Endothelial cell (in vitro differentiated cells): ENCODE measurements around the gene DAPK1. TPM values are rescaled to one million over a fixed set of nuclear protein-coding genes. Genes with fewer than 3 reads are reported as not detected.

Experiments used
- DNase-seq: peaks from one replicate; pipeline ENCODE4 v3.0.0; 2021; ENCODE audit warnings: low spot score
- H3K27ac Mint-ChIP-seq: one replicate; pipeline ENCODE4 v1.8.0; 2021; ENCODE audit warnings: mixed read lengths, inconsistent platforms; ENCODE audit not compliant: unreplicated experiment
- H3K27me3 Mint-ChIP-seq: one replicate; pipeline ENCODE4 v1.8.0; 2021; ENCODE audit warnings: mild to moderate bottlenecking, moderate library complexity, mixed read lengths, inconsistent platforms; ENCODE audit not compliant: unreplicated experiment
- H3K36me3 Mint-ChIP-seq: one replicate; pipeline ENCODE4 v1.8.0; 2021; ENCODE audit warnings: mild to moderate bottlenecking, low read depth, mixed read lengths, inconsistent platforms; ENCODE audit not compliant: unreplicated experiment
- H3K4me1 Mint-ChIP-seq: one replicate; pipeline ENCODE4 v1.8.0; 2021; ENCODE audit warnings: mild to moderate bottlenecking, mixed read lengths, inconsistent platforms; ENCODE audit not compliant: unreplicated experiment
- H3K4me3 Mint-ChIP-seq: one replicate; pipeline ENCODE4 v1.8.0; 2021; ENCODE audit warnings: mild to moderate bottlenecking, mixed read lengths, inconsistent platforms; ENCODE audit not compliant: unreplicated experiment
- H3K9me3 Mint-ChIP-seq: one replicate; pipeline ENCODE4 v1.8.0; 2021; ENCODE audit warnings: mixed read lengths, inconsistent platforms; ENCODE audit not compliant: unreplicated experiment
- CTCF ChIP-seq: fragments of 200-600 bp; sonication (generic); IDR thresholded peaks from one replicate; pipeline ENCODE4 v1.5.0; 2021; ENCODE audit warnings: antibody characterized with exemption; ENCODE audit not compliant: unreplicated experiment
- total RNA-seq: library from RNA; stranded (reverse); fragmentation: NEBNext Ultra II Directional; extraction: Animal tissue kit (Norgen Biotek cat#: 25700); gene quantifications from one replicate; pipeline ENCODE4 v1.2.1, GENCODE V29; 2021; ENCODE audit not compliant: unreplicated experiment

DAPK1 gene
- total RNA-seq, 1 donor from 2014 or later, result 36.8 TPM

- DNase-seq, result no peak
- Mint-ChIP-seq H3K4me1 (no peaks in the 10 kb centered on the region), H3K4me3 (no peak overlapping the region), H3K9me3 (no peaks in the 10 kb centered on the region), H3K36me3 (no peaks in the 10 kb centered on the region), H3K27me3 (peaks cover 2% of the 10 kb centered on the region), H3K27ac (no peak overlapping the region)
- no peak for TF ChIP-seq CTCF
Measured at GRCh38 chr9:87541663-87542062, 44.0 kb downstream of the DAPK1 start.

- H3K27me3 Mint-ChIP-seq, result peaks cover 2% of the 10 kb centered on the region
- no peak for DNase-seq
- no peak overlapping the region for H3K27ac Mint-ChIP-seq
- no peaks in the 10 kb centered on the region for H3K9me3 Mint-ChIP-seq
- H3K4me1 Mint-ChIP-seq, result no peaks in the 10 kb centered on the region
- TF ChIP-seq CTCF, result no peak
- no peaks in the 10 kb centered on the region for H3K36me3 Mint-ChIP-seq
- H3K4me3 Mint-ChIP-seq, result no peak overlapping the region
Measured at GRCh38 chr9:87542141-87542540, 44.5 kb downstream of the DAPK1 start.

GRCh38 chr9:87543251-87543650 is 45.6 kb downstream of the DAPK1 start:
- no peak overlapping the region for H3K4me3 Mint-ChIP-seq
- DNase-seq, result no peak
- no peaks in the 10 kb centered on the region for H3K9me3 Mint-ChIP-seq
- no peak for TF ChIP-seq CTCF
- no peaks in the 10 kb centered on the region for H3K36me3 Mint-ChIP-seq
- no peaks in the 10 kb centered on the region for H3K27me3 Mint-ChIP-seq
- H3K4me1 Mint-ChIP-seq, result no peaks in the 10 kb centered on the region
- H3K27ac Mint-ChIP-seq, result no peak overlapping the region

- DNase-seq, result no peak
- no peak for TF ChIP-seq CTCF
- Mint-ChIP-seq H3K36me3 (no peaks in the 10 kb centered on the region), H3K27ac (no peak overlapping the region), H3K9me3 (no peaks in the 10 kb centered on the region), H3K4me1 (no peaks in the 10 kb centered on the region), H3K27me3 (no peaks in the 10 kb centered on the region), H3K4me3 (no peak overlapping the region)
Measured at GRCh38 chr9:87545858-87546257, 48.2 kb downstream of the DAPK1 start.

- no peaks in the 10 kb centered on the region for H3K9me3 Mint-ChIP-seq
- H3K27me3 Mint-ChIP-seq, result no peaks in the 10 kb centered on the region
- no peaks in the 10 kb centered on the region for H3K36me3 Mint-ChIP-seq
- DNase-seq, result no peak
- H3K27ac Mint-ChIP-seq, result no peak overlapping the region
- TF ChIP-seq CTCF, result no peak
- no peak overlapping the region for H3K4me3 Mint-ChIP-seq
- H3K4me1 Mint-ChIP-seq, result no peaks in the 10 kb centered on the region
Measured at GRCh38 chr9:87546704-87547103, 49.0 kb downstream of the DAPK1 start.
